Subcutaneous adipose tissue (tissue), 4 donors: ENCODE measurements around the gene TRMT112. TPM values are rescaled to one million over a fixed set of nuclear protein-coding genes. Genes with fewer than 3 reads are reported as not detected.

ENCODE experiments used
- total RNA-seq, 4 donors: library from RNA; depleted of rRNA; stranded (reverse); fragments of >200 nt; gene quantifications; one replicate each; pipeline ENCODE4 v1.1.0, GENCODE V29; 2016
- TF ChIP-seq, protein P1 (sequence below): fragments of 450-650 bp; IDR thresholded peaks from one replicate; pipeline ENCODE4 v1.5.1; 2016; ENCODE audit warnings: low read depth, mild to moderate bottlenecking, control low read depth, antibody characterized with exemption, moderate library complexity

The TRMT112 gene
- total RNA-seq, 4 donors from 2014 or later: 225 to 266 (median 241) TPM

DNA sequence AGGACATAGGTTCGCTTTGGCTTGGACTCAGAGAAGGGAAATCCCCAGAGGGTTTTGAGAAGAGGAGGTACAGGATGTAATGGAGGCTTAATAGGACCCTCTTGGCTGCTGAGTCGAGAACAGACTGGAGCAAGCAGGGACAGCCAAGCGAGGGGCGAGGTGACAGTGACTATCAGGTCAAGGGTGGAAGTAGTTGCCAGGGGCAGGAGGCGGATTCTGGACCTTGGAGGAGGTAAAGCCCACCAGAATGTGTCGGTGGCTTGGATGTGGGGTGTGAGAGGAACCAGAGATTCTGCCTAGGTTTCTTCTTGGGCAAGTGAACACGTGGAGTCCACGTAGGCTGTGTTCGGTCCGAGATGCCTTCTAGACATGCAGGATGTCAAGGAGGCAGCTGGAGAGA lies 4.4 kb downstream of the TRMT112 start:
- TF ChIP-seq, protein P1, sequence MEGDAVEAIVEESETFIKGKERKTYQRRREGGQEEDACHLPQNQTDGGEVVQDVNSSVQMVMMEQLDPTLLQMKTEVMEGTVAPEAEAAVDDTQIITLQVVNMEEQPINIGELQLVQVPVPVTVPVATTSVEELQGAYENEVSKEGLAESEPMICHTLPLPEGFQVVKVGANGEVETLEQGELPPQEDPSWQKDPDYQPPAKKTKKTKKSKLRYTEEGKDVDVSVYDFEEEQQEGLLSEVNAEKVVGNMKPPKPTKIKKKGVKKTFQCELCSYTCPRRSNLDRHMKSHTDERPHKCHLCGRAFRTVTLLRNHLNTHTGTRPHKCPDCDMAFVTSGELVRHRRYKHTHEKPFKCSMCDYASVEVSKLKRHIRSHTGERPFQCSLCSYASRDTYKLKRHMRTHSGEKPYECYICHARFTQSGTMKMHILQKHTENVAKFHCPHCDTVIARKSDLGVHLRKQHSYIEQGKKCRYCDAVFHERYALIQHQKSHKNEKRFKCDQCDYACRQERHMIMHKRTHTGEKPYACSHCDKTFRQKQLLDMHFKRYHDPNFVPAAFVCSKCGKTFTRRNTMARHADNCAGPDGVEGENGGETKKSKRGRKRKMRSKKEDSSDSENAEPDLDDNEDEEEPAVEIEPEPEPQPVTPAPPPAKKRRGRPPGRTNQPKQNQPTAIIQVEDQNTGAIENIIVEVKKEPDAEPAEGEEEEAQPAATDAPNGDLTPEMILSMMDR: no peak

DNA sequence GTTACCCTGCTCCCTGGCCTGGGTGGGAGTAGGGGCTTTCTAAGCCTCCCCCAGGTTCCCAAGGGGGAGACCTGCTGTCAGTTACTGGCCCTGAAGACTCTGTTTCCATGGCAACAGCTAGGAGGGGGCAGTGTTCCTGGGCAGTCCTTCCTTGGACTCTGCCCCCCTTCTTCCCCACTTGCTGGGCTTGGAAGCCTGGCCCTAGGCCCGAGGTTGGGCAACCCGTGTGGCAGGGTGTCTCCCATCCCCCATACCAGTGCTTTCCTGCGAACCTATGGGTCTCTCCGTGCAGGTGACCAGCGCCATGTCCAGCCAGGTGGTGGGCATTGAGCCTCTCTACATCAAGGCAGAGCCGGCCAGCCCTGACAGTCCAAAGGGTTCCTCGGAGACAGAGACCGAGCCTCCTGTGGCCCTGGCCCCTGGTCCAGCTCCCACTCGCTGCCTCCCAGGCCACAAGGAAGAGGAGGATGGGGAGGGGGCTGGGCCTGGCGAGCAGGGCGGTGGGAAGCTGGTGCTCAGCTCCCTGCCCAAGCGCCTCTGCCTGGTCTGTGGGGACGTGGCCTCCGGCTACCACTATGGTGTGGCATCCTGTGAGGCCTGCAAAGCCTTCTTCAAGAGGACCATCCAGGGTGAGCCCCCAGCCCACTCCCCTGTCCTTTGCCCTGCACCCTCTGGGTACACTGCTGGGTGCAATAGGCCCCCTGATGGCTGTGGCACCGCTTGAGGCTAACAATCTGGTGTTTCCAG lies 10.3 kb downstream of the TRMT112 start:
- TF ChIP-seq, protein P1: no peak

DNA sequence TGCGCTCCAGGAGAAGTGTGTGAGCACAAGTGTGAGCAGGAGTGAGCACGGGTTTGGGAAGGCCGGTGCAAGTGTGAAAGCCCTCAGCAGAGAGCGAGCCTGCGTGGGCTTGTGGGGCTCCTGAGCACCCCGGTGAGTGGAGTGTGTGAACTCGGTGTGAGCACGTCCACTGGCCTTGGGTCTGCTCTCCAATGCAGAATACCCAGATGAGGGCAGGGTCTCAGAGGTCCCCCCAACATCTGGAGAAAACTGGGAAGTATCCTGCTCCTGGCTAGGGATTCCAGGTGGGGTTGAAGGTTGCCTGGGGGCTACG lies 10.8 kb downstream of the TRMT112 start:
- TF ChIP-seq, protein P1: no peak

DNA sequence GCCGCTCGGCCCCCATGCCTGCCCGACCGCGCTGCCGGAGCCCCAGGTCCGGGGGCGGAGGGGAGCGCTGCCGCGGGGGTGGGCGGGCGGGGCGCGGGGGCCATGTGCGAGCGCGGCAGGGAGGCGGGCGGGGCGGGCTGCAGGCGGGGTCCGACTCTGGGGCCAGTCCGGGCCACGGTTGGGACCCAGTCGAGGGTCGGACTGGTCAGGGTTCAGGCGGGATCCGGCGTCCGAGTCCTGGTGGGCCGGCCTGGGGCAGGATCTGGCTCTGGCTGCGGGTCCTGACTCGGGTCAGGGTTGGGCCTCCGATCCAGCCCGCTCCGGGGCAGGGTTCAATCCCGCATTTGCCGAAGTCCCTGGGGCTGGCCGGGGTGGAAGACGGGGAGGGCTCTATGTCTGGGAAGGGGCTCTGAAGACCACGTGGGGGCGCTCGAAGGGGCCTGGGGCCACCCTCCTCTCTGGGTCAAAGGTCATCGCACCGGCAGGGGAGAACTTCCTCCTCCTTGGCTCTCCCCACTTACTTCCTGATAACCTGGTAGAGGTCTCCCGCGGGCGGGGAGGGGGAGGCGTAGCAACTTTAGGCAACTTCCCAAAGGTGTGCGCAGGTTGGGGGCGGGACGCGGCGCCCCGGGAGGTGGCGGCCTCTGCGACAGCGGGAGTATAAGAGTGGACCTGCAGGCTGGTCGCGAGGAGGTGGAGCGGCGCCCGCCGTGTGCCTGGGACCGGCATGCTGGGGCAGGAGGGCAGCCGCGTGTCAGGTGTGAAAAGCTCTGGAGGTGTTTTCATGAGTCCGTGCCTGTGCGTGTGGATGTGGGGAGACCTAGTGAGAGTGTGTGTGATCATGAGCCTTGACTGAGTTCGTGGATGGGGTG lies 11.4 kb downstream of the TRMT112 start:
- TF ChIP-seq, protein P1: no peak

DNA sequence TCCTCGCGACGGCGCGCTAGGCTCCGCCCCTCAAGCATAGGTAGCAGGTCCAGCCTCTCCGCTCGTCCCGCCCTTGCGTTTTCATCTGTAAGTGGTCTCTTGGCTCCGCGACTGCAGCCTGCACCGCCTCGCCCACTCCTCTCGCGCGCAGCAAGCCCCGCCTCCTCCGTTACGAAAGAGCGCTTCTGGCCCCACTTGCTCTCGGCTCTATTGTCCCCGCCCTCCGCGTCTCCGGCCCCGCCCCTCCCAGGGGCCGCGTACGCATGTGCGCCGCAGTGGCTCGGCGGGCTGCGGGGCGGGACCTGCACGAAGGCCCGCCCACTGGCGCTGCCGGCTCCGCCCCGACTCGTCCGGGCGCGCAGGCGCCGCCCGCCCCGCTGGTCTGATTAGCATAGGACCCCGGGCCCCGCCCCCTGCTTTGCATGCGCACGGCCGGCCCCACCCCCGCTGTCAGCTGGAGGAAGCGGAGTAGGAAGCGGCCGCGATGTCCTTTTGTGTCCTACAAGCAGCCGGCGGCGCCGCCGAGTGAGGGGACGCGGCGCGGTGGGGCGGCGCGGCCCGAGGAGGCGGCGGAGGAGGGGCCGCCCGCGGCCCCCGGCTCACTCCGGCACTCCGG lies 12.2 kb downstream of the TRMT112 start, which contains the start of gene ESRRA:
Gene ESRRA (plus strand): TSS at position 450 of the 616 bp plus-strand sequence. CDS start 1,656 bp downstream, outside the sequence.
- TF ChIP-seq, protein P1: no peak

DNA sequence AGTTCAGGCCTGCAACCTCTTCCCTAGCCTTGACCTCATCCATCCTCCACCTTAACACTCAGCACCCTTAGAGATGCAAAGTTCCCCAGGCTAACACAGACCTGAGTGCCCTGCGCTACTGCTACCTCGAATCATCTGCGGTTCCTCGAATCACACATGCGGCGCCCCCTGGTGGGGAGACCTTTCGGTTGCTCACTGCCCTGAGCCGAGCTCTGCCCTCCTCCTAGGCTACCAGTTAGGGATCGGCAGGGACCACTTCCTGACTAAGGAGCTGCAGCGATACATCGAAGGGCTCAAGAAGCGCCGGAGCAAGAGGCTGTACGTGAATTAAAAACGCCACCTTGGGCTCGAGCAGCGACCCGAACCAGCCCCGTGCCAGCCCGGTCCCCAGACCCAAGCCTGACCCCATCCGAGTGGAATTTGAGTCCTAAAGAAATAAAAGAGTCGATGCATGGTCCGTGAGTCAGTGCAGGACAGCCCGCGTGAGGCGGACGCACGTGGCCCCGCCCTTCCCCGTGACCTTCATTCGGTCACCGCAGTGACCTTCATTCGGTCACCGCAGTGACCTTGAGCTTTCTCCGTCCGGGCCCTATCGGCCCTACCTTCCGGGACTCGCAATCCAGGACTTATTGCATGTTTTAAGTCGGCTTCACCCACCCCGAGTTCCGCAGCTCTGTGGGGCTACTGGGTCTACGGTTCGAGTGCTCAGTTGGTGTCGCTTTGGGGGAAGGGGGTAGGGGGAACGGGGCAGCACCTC lies 12.9 kb downstream of the TRMT112 start:
- TF ChIP-seq, protein P1: no peak
